ENCODE data around the gene SH3TC2.

SH3TC2 gene

GRCh38 chr5:148980731-148981130 lies 82.1 kb downstream of the SH3TC2 start:
- POLR2A ChIA-PET: no interaction called here
- TF ChIP-seq HDGF (IDR thresholded peaks at IDR 0.05; ENCODE audit: borderline replicate concordance): no peak
- no peak for TF ChIP-seq CTBP1 (IDR thresholded peaks at IDR 0.05; ENCODE audit: borderline replicate concordance)
- TF ChIP-seq TARDBP (IDR thresholded peaks at IDR 0.05): no peak
- TF ChIP-seq SUZ12 (IDR thresholded peaks at IDR 0.05): no peak
- no peak for TF ChIP-seq FOXM1 (IDR thresholded peaks at IDR 0.05; ENCODE audit: borderline replicate concordance)
- TF ChIP-seq, protein P1, sequence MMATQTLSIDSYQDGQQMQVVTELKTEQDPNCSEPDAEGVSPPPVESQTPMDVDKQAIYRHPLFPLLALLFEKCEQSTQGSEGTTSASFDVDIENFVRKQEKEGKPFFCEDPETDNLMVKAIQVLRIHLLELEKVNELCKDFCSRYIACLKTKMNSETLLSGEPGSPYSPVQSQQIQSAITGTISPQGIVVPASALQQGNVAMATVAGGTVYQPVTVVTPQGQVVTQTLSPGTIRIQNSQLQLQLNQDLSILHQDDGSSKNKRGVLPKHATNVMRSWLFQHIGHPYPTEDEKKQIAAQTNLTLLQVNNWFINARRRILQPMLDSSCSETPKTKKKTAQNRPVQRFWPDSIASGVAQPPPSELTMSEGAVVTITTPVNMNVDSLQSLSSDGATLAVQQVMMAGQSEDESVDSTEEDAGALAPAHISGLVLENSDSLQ (IDR thresholded peaks at IDR 0.05): no peak
- TF ChIP-seq BHLHE40 (IDR thresholded peaks at IDR 0.05; ENCODE audit: borderline replicate concordance): no peak
- no peak for TF ChIP-seq ZNF384 (IDR thresholded peaks at IDR 0.05)
- TF ChIP-seq SP1 (IDR thresholded peaks at IDR 0.05): no peak
- no peak for TF ChIP-seq NFRKB (IDR thresholded peaks at IDR 0.05)
- no peak for DNase-seq (ENCODE audit: extremely low spot score)
- CTCF ChIA-PET: interaction anchor here (0.6 to 5.3 kb wide), 6 partner anchors 8 to 872 kb away, joined by 3 to 20 read pairs (median 4); no protein-coding TSS in a partner anchor

DNA sequence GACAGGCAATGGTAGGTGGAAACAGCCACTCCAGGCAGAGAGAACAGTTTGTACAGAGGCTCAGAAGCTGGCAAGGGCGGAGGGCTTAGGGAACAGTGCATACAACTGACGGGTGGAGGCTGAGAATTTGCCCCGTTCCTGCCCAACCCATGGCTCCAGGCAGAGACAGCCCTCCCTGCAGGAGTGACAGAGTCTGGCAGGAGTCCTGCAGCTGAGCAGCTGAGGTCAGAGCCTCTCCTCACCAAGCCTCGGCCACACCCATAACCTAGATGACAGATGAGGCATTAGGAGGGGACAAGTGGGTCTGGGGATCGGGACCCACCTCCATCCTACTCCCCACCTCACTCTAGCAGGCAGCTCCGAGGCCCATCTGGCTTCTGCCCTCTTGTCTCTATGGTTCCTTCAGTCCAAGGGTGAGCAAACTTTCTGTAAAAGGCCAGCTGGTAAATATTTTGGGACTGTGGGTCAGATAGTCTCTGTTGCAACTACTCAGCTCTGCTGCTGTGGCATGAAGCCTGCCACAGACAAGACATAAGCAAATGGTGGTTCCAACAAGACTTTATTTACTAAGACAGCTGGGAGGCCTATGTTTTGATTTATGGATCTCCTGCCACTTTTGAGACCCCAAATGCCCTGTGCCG lies 83.7 kb downstream of the SH3TC2 start:
- no peak for DNase-seq (ENCODE audit: extremely low spot score)
- ChIA-PET POLR2A (no interaction called here), CTCF (interaction anchor here (1.0 to 5.3 kb wide), 3 partner anchors 22 to 246 kb away, joined by 3 to 20 read pairs (median 7); no protein-coding TSS in a partner anchor)
- no peak for TF ChIP-seq FOXM1 (IDR thresholded peaks at IDR 0.05; ENCODE audit: borderline replicate concordance)
- TF ChIP-seq FOXA1 (IDR thresholded peaks at IDR 0.05): no peak
- no peak for TF ChIP-seq CTBP1 (IDR thresholded peaks at IDR 0.05; ENCODE audit: borderline replicate concordance)
- TF ChIP-seq NFRKB (IDR thresholded peaks at IDR 0.05): no peak
- no peak for TF ChIP-seq SP1 (IDR thresholded peaks at IDR 0.05)
- TF ChIP-seq BHLHE40 (IDR thresholded peaks at IDR 0.05; ENCODE audit: borderline replicate concordance): no peak
- no peak for TF ChIP-seq HDGF (IDR thresholded peaks at IDR 0.05; ENCODE audit: borderline replicate concordance)
- TF ChIP-seq LEF1 (IDR thresholded peaks at IDR 0.05; ENCODE audit: borderline replicate concordance): no peak
- TF ChIP-seq L3MBTL2 (conservative IDR thresholded peaks at IDR 0.05): no peak
- TF ChIP-seq SUZ12 (IDR thresholded peaks at IDR 0.05): no peak
- TF ChIP-seq, protein P1 (IDR thresholded peaks at IDR 0.05): no peak
- TF ChIP-seq ELF4 (IDR thresholded peaks at IDR 0.05): no peak
- TF ChIP-seq FOXK2 (IDR thresholded peaks at IDR 0.05): no peak
- no peak for TF ChIP-seq TARDBP (IDR thresholded peaks at IDR 0.05)

GRCh38 chr5:148978370-148979082 lies 84.3 kb downstream of the SH3TC2 start:
- TF ChIP-seq CTBP1 (IDR thresholded peaks at IDR 0.05; ENCODE audit: borderline replicate concordance): no peak
- no peak for TF ChIP-seq SUZ12 (IDR thresholded peaks at IDR 0.05)
- no peak for TF ChIP-seq BHLHE40 (IDR thresholded peaks at IDR 0.05; ENCODE audit: borderline replicate concordance)
- TF ChIP-seq, protein P1 (IDR thresholded peaks at IDR 0.05): no peak
- no peak for TF ChIP-seq ELF4 (IDR thresholded peaks at IDR 0.05)
- TF ChIP-seq FOXA1 (IDR thresholded peaks at IDR 0.05): no peak
- no peak for TF ChIP-seq HDGF (IDR thresholded peaks at IDR 0.05; ENCODE audit: borderline replicate concordance)
- TF ChIP-seq SP1 (IDR thresholded peaks at IDR 0.05): no peak
- TF ChIP-seq L3MBTL2 (conservative IDR thresholded peaks at IDR 0.05): no peak
- TF ChIP-seq NFRKB (IDR thresholded peaks at IDR 0.05): no peak
- TF ChIP-seq FOXM1 (IDR thresholded peaks at IDR 0.05; ENCODE audit: borderline replicate concordance): no peak
- no peak for TF ChIP-seq LEF1 (IDR thresholded peaks at IDR 0.05; ENCODE audit: borderline replicate concordance)
- no peak for TF ChIP-seq ARNT (IDR thresholded peaks at IDR 0.05)
- no peak for TF ChIP-seq TARDBP (IDR thresholded peaks at IDR 0.05)
- TF ChIP-seq ZNF384 (IDR thresholded peaks at IDR 0.05): no peak
- TF ChIP-seq FOXK2 (IDR thresholded peaks at IDR 0.05): no peak
- no peak for DNase-seq (ENCODE audit: extremely low spot score)
- POLR2A ChIA-PET: no interaction called here
- CTCF ChIA-PET: interaction anchor here (1.0 to 5.3 kb wide), 5 partner anchors 9 to 246 kb away, joined by 3 to 20 read pairs (median 3); no protein-coding TSS in a partner anchor

DNA sequence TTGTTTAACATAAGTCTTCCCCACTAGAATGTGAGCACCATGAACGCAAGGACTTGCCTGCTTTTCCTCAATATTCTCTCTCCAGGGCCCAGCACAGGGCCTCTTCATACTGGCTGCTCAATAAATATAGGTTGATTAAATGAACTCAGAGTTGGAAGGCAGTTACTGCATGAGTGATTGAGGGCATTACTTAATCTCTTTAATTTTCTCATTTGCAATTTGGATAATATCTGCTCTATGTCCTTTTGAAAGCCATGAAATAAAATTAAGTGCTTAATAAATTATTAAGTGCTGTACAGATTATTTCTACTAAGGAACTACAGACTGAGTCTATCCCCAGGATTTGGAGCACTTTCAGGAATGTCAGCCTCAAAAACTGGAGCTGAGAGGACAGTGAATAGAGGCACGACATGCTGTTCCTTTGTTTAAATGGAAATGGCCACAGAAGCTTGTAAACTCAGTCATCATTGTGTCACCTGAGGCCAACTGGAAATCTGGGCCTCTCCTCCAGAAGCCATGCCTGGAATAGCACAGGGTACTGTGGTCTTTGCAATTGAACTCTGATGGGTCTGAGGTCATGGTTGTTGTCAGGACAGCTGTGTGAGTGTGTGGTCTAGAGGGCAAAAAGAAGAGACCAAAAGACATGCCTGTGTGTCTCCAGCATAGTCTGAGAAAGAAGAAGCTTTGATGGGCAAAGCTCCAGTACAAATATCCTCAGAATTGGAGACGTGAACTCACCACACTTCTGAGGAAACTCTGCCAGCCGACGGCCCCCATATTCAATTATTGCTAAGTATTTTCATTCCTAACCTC lies 86.1 kb downstream of the SH3TC2 start:
- ChIA-PET CTCF (interaction anchor here (0.6 to 5.3 kb wide), 3 partner anchors 19 to 58 kb away, joined by 4 to 20 read pairs (median 9); no protein-coding TSS in a partner anchor), POLR2A (no interaction called here)
- DNase-seq (ENCODE audit: extremely low spot score): no peak
- TF ChIP-seq FOXM1 (IDR thresholded peaks at IDR 0.05; ENCODE audit: borderline replicate concordance): no peak
- TF ChIP-seq BHLHE40 (IDR thresholded peaks at IDR 0.05; ENCODE audit: borderline replicate concordance): no peak

DNA sequence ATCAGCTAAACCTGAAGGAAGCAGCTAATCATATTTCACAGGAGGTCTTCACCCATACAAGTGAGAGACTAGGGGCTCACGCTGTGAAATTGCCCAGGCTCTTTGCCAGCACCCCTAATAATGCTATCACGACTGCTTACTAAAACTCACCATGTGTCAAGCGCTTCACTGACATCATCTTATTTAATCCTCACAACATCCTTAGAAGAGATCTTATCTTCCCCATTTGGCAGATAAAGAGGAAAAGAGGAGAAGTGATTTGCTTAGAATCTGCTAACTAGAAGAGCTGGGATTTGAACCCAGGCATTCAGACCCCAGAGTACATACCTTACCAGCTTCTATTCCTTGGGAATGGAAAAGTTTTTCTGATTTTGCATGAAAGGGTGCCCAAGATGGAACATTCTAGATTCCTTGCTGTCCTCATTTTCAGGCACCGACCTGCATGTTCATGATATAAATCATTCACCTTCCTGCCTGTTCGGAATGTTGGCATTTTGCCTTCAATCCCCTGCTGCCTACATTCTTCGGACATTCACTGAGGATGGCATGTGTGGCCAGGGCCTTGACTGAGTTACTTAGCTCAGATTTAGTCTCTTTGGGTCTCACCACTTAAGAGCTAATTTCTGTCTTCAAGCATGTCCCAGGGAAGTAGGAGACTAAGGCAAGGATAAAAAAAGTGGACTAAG lies 88.1 kb downstream of the SH3TC2 start:
- ChIA-PET POLR2A (no interaction called here), CTCF (no interaction called here)
- no peak for DNase-seq (ENCODE audit: extremely low spot score)
- no peak for TF ChIP-seq FOXA1 (IDR thresholded peaks at IDR 0.05)
- TF ChIP-seq HDGF (IDR thresholded peaks at IDR 0.05; ENCODE audit: borderline replicate concordance): no peak
- no peak for TF ChIP-seq L3MBTL2 (conservative IDR thresholded peaks at IDR 0.05)
- no peak for TF ChIP-seq CTBP1 (IDR thresholded peaks at IDR 0.05; ENCODE audit: borderline replicate concordance)
- TF ChIP-seq SUZ12 (IDR thresholded peaks at IDR 0.05): no peak
- no peak for TF ChIP-seq TARDBP (IDR thresholded peaks at IDR 0.05)
- TF ChIP-seq ARNT (IDR thresholded peaks at IDR 0.05): no peak
- no peak for TF ChIP-seq ZNF384 (IDR thresholded peaks at IDR 0.05)
- no peak for TF ChIP-seq NFRKB (IDR thresholded peaks at IDR 0.05)

Measured in HEK293T (cell line).